Stomach (tissue), 4 donors: ENCODE results near the gene MYBPC2.

Source experiments
- CTCF ChIP-seq, 7 experiments: fragments of 450-650 bp in 4 of 7; fragments of 200-600 bp in 3 of 7; sonication (generic) in 3 of 7; IDR thresholded peaks; one replicate each; pipeline ENCODE4 v1.5.1; 2016 to 2019; ENCODE audit warnings: antibody characterized with exemption in 7 of 7, control low read depth in 2 of 7, mild to moderate bottlenecking in 1 of 7
- EP300 ChIP-seq: sonication (generic); formaldehyde crosslinking; IDR thresholded peaks from one replicate; pipeline ENCODE4 v1.6.1; 2017; ENCODE audit warnings: antibody characterized with exemption
- POLR2A ChIP-seq, 4 donors: fragments of 450-650 bp; IDR thresholded peaks; one replicate each; pipeline ENCODE4 v1.6.1; 2016; ENCODE audit warnings: antibody characterized with exemption in 4 of 4, control low read depth in 2 of 4, mild to moderate bottlenecking in 1 of 4, moderate library complexity in 1 of 4

- TF ChIP-seq POLR2A (IDR thresholded peaks at IDR 0.05), result no peak
- no peak for TF ChIP-seq CTCF (IDR thresholded peaks at IDR 0.05)
- no peak for TF ChIP-seq EP300
Measured at GRCh38 chr19:50482271-50482855, 49.7 kb downstream of the MYBPC2 start.
